IMR-90 (cell line): Measurements from ENCODE around the gene NHSL1. TPM values are rescaled to one million over a fixed set of nuclear protein-coding genes. Genes with fewer than 3 reads are reported as not detected.

Experiments used
- NFE2L2 ChIP-seq: fragments of 150-350 bp; IDR thresholded peaks from 2 replicates; pipeline ENCODE4 v1.6.1; 2016; ENCODE audit warnings: low read depth, mild to moderate bottlenecking, low read length
- SMC3 ChIP-seq: fragments of 150-350 bp; IDR thresholded peaks from 2 replicates; pipeline ENCODE4 v1.6.1; 2016; ENCODE audit warnings: low read depth, mild to moderate bottlenecking, antibody characterized with exemption, low read length, moderate library complexity
- polyA plus RNA-seq, 3 experiments: library from polyadenylated mRNA; depleted of rRNA; stranded (reverse); fragments of >200 nt; gene quantifications; 2 replicates each; pipeline ENCODE4 v1.2.3, GENCODE V29; 2012; ENCODE audit warnings: low replicate concordance in 1 of 3
- total RNA-seq: library from RNA; depleted of rRNA; stranded (reverse); fragments of >200 nt; gene quantifications from 2 replicates; pipeline ENCODE4 v1.2.3, GENCODE V29; 2012
- TF ChIP-seq, protein P1 (sequence below): conservative IDR thresholded peaks from 2 replicates; pipeline ENCODE4 v1.5.1; 2012; ENCODE audit warnings: mild to moderate bottlenecking, low read depth, low read length, improper control_type of control experiment

Gene NHSL1
- total and polyA plus RNA-seq, 2 of the 4 experiments (the other 2 are of a cell fraction), result 5.6 to 7.2 TPM

DNA sequence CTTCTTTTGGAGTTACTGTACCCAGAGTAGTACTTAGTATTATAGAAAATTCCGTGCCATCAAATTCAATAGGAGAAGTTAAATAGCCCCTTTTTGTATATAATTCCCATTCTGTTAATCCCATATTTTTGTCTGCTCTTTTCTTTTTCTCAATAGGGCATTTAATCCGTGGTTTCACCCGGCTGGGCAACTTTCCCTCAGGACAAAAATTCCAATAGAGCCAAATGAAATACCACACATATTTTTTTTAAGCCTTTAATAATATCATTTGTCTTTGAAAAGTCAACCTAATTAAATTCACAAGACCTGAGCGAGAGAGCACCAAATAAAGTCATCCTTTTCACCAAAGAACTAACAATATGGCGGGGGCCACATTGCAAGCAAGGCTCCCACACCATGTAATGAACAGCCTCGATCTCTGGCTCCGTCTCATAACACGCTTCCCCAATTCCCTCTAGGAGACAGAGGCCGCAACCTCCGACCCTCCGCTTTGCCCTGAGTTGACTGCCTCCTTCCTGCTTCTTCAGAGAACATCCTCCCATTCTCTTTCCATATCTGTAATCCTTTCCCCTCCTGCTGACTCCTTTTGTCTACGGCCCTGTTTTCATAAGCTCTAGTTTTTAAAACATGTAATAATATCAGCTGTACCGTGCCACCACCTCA is 13.6 kb downstream of the NHSL1 start (continued):
- no peak for TF ChIP-seq SMC3
- TF ChIP-seq, protein P1, sequence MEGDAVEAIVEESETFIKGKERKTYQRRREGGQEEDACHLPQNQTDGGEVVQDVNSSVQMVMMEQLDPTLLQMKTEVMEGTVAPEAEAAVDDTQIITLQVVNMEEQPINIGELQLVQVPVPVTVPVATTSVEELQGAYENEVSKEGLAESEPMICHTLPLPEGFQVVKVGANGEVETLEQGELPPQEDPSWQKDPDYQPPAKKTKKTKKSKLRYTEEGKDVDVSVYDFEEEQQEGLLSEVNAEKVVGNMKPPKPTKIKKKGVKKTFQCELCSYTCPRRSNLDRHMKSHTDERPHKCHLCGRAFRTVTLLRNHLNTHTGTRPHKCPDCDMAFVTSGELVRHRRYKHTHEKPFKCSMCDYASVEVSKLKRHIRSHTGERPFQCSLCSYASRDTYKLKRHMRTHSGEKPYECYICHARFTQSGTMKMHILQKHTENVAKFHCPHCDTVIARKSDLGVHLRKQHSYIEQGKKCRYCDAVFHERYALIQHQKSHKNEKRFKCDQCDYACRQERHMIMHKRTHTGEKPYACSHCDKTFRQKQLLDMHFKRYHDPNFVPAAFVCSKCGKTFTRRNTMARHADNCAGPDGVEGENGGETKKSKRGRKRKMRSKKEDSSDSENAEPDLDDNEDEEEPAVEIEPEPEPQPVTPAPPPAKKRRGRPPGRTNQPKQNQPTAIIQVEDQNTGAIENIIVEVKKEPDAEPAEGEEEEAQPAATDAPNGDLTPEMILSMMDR, result no peak
- TF ChIP-seq NFE2L2, result no peak
